ENCODE measurements around the gene STX18. TPM values are rescaled to one million over a fixed set of nuclear protein-coding genes. Genes with fewer than 3 reads are reported as not detected.
A peak's percentile ranks its signal among the peaks of the same experiment; 100 is the strongest.

Gene STX18
- total and polyA plus RNA-seq, 2 of the 13 experiments (the other 11 are each of a cell fraction or from before 2014, with no cell fraction given): 23.9 to 37.1 TPM

DNA sequence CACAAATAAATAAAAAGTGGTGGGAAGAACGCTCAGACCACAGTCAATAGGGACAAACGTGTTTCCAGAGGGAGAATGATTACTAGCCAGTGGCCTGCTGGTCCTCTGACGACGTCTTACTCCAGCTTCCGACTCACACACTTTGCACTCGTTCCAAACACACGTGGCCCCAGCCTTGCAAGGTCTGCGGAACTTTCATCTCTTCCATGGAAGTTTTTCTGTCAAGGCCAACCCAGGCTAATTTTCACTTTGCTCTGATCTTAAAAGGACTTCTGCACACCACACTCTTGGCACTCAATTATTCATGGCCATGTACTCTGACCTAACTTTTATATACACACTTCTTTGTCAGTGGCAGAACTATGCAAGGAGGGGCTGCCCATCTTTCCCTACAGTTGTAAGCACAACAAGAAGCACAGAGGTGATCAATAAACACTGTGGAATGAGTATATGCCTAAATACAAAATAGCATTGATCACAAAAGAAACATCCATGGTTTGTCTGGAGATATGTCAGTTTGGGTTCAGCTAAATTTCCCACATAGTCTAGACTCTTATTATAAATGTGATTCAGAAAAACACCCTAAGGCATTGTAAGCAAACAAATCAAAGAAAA is 69.4 kb downstream of the STX18 start (continued):
- TF ChIP-seq MAZ (IDR thresholded peaks at IDR 0.05; ENCODE audit: borderline replicate concordance, low read depth, low read length) (no peak), MAZ (CRISPR knock-in tag; IDR thresholded peaks at IDR 0.05; ENCODE audit: low read depth) (no peak), NPAS2 (CRISPR knock-in tag; IDR thresholded peaks at IDR 0.05; ENCODE audit: borderline replicate concordance) (no peak), GATA4 (IDR thresholded peaks at IDR 0.05; ENCODE audit: borderline replicate concordance, low read depth) (peak; percentile 63; the same call in 1 of the 2 replicates), ZNF724P (CRISPR knock-in tag; IDR thresholded peaks at IDR 0.05; ENCODE audit: borderline replicate concordance) (no peak), ZC3H4 (CRISPR knock-in tag; IDR thresholded peaks at IDR 0.05; ENCODE audit: borderline replicate concordance) (no peak), TGIF2 (CRISPR knock-in tag; IDR thresholded peaks at IDR 0.05) (no peak), ELK4 (CRISPR knock-in tag; IDR thresholded peaks at IDR 0.05; ENCODE audit: borderline replicate concordance) (no peak), ZEB1 (IDR thresholded peaks at IDR 0.05; ENCODE audit: insufficient replicate concordance, low read depth) (no peak), MYPOP (CRISPR knock-in tag; IDR thresholded peaks at IDR 0.05) (no peak), ZNF761 (CRISPR knock-in tag; conservative IDR thresholded peaks at IDR 0.05) (0 out of 2 replicates have a peak, but pooled peaks have one; percentile 42)
- TF ChIP-seq, protein P1, sequence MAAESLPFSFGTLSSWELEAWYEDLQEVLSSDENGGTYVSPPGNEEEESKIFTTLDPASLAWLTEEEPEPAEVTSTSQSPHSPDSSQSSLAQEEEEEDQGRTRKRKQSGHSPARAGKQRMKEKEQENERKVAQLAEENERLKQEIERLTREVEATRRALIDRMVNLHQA (CRISPR knock-in tag; IDR thresholded peaks at IDR 0.05): no peak
- TF ChIP-seq, protein P2, sequence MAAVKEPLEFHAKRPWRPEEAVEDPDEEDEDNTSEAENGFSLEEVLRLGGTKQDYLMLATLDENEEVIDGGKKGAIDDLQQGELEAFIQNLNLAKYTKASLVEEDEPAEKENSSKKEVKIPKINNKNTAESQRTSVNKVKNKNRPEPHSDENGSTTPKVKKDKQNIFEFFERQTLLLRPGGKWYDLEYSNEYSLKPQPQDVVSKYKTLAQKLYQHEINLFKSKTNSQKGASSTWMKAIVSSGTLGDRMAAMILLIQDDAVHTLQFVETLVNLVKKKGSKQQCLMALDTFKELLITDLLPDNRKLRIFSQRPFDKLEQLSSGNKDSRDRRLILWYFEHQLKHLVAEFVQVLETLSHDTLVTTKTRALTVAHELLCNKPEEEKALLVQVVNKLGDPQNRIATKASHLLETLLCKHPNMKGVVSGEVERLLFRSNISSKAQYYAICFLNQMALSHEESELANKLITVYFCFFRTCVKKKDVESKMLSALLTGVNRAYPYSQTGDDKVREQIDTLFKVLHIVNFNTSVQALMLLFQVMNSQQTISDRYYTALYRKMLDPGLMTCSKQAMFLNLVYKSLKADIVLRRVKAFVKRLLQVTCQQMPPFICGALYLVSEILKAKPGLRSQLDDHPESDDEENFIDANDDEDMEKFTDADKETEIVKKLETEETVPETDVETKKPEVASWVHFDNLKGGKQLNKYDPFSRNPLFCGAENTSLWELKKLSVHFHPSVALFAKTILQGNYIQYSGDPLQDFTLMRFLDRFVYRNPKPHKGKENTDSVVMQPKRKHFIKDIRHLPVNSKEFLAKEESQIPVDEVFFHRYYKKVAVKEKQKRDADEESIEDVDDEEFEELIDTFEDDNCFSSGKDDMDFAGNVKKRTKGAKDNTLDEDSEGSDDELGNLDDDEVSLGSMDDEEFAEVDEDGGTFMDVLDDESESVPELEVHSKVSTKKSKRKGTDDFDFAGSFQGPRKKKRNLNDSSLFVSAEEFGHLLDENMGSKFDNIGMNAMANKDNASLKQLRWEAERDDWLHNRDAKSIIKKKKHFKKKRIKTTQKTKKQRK (IDR thresholded peaks at IDR 0.05; ENCODE audit: low read length): no peak
- TF ChIP-seq, protein P3, sequence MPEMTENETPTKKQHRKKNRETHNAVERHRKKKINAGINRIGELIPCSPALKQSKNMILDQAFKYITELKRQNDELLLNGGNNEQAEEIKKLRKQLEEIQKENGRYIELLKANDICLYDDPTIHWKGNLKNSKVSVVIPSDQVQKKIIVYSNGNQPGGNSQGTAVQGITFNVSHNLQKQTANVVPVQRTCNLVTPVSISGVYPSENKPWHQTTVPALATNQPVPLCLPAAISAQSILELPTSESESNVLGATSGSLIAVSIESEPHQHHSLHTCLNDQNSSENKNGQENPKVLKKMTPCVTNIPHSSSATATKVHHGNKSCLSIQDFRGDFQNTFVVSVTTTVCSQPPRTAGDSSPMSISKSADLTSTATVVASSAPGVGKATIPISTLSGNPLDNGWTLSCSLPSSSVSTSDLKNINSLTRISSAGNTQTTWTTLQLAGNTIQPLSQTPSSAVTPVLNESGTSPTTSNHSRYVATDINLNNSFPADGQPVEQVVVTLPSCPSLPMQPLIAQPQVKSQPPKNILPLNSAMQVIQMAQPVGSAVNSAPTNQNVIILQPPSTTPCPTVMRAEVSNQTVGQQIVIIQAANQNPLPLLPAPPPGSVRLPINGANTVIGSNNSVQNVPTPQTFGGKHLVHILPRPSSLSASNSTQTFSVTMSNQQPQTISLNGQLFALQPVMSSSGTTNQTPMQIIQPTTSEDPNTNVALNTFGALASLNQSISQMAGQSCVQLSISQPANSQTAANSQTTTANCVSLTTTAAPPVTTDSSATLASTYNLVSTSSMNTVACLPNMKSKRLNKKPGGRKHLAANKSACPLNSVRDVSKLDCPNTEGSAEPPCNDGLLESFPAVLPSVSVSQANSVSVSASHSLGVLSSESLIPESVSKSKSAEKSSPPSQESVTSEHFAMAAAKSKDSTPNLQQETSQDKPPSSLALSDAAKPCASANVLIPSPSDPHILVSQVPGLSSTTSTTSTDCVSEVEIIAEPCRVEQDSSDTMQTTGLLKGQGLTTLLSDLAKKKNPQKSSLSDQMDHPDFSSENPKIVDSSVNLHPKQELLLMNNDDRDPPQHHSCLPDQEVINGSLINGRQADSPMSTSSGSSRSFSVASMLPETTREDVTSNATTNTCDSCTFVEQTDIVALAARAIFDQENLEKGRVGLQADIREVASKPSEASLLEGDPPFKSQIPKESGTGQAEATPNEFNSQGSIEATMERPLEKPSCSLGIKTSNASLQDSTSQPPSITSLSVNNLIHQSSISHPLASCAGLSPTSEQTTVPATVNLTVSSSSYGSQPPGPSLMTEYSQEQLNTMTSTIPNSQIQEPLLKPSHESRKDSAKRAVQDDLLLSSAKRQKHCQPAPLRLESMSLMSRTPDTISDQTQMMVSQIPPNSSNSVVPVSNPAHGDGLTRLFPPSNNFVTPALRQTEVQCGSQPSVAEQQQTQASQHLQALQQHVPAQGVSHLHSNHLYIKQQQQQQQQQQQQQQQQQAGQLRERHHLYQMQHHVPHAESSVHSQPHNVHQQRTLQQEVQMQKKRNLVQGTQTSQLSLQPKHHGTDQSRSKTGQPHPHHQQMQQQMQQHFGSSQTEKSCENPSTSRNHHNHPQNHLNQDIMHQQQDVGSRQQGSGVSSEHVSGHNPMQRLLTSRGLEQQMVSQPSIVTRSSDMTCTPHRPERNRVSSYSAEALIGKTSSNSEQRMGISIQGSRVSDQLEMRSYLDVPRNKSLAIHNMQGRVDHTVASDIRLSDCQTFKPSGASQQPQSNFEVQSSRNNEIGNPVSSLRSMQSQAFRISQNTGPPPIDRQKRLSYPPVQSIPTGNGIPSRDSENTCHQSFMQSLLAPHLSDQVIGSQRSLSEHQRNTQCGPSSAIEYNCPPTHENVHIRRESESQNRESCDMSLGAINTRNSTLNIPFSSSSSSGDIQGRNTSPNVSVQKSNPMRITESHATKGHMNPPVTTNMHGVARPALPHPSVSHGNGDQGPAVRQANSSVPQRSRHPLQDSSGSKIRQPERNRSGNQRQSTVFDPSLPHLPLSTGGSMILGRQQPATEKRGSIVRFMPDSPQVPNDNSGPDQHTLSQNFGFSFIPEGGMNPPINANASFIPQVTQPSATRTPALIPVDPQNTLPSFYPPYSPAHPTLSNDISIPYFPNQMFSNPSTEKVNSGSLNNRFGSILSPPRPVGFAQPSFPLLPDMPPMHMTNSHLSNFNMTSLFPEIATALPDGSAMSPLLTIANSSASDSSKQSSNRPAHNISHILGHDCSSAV (CRISPR knock-in tag; IDR thresholded peaks at IDR 0.05; ENCODE audit: borderline replicate concordance): no peak

All from HepG2 (cell line).